DMS153 (cell line): ENCODE data around the gene NF2.

ENCODE experiments used
- DNase-seq: peaks from one replicate; lab custom pipeline; 2025; lab: John Stamatoyannopoulos, UW

Gene NF2

GRCh38 chr22:29631725-29632124 lies 28.3 kb downstream of the NF2 start:
- DNase-seq, result no peak

GRCh38 chr22:29632672-29633071 lies 29.2 kb downstream of the NF2 start:
- no peak for DNase-seq

- DNase-seq, result no peak
Measured at GRCh38 chr22:29633514-29634312, 30.3 kb downstream of the NF2 start.

GRCh38 chr22:29634847-29635246 lies 31.4 kb downstream of the NF2 start:
- DNase-seq, result no peak

GRCh38 chr22:29635734-29636357 lies 32.4 kb downstream of the NF2 start:
- peak; percentile 46 for DNase-seq

- DNase-seq, result no peak
Measured at GRCh38 chr22:29636751-29637150, 33.3 kb downstream of the NF2 start.

- DNase-seq, result no peak
Measured at GRCh38 chr22:29637181-29637580, 33.7 kb downstream of the NF2 start.

GRCh38 chr22:29638678-29639077 lies 35.2 kb downstream of the NF2 start:
- no peak for DNase-seq

- DNase-seq, result no peak
Measured at GRCh38 chr22:29639096-29639495, 35.7 kb downstream of the NF2 start.

- no peak for DNase-seq
Measured at GRCh38 chr22:29641042-29641699, 37.7 kb downstream of the NF2 start.

- DNase-seq, result no peak
Measured at GRCh38 chr22:29641700-29642330, 38.4 kb downstream of the NF2 start.

- DNase-seq, result no peak
Measured at GRCh38 chr22:29642694-29643093, 39.3 kb downstream of the NF2 start.

- DNase-seq, result no peak
Measured at GRCh38 chr22:29647954-29648737, 44.7 kb downstream of the NF2 start.

- no peak for DNase-seq
Measured at GRCh38 chr22:29650370-29650769, 46.9 kb downstream of the NF2 start.

- no peak for DNase-seq
Measured at GRCh38 chr22:29651652-29652051, 48.2 kb downstream of the NF2 start.

GRCh38 chr22:29654420-29654819 lies 51.0 kb downstream of the NF2 start:
- no peak for DNase-seq

- no peak for DNase-seq
Measured at GRCh38 chr22:29654882-29655281, 51.4 kb downstream of the NF2 start.

- no peak for DNase-seq
Measured at GRCh38 chr22:29658176-29658575, 54.7 kb downstream of the NF2 start.

- DNase-seq, result no peak
Measured at GRCh38 chr22:29660021-29660420, 56.6 kb downstream of the NF2 start.

- DNase-seq, result no peak
Measured at GRCh38 chr22:29661336-29661735, 57.9 kb downstream of the NF2 start.

- DNase-seq, result no peak
Measured at GRCh38 chr22:29663180-29663821, 59.9 kb downstream of the NF2 start.
